Adrenal gland (tissue), 12 donors: Measurements from ENCODE around the gene BRME1. TPM values are rescaled to one million over a fixed set of nuclear protein-coding genes. Genes with fewer than 3 reads are reported as not detected.

ENCODE experiments used
- DNase-seq, 7 donors: peaks; one replicate each; pipeline ENCODE4 v3.0.0-alpha.2; 2019 to 2020
- H3K27ac ChIP-seq, 5 donors: fragments of 200-600 bp; sonication (generic) in 4 of 5; 1 replicate in 3 of 5; 2 replicates in 2 of 5; pipeline versions ENCODE4 v1.5.1 to v1.8.0; 2016 to 2020; ENCODE audit warnings: mild to moderate bottlenecking in 1 of 5
- H3K27me3 ChIP-seq: fragments of 200-600 bp; 2 replicates; pipeline ENCODE4 v1.8.0; 2021
- H3K36me3 ChIP-seq, 2 donors: fragments of 200-600 bp; replicated peaks in 1 of 2; 1 replicate in 1 of 2; 2 replicates in 1 of 2; pipeline versions ENCODE4 v1.5.1 to v1.8.0; 2018 to 2022
- H3K4me1 ChIP-seq, 2 donors: fragments of 200-600 bp; replicated peaks in 1 of 2; 1 replicate in 1 of 2; 2 replicates in 1 of 2; pipeline versions ENCODE4 v1.5.1 to v1.8.0; 2018 to 2021
- H3K4me3 ChIP-seq, 4 donors: fragments of 200-600 bp; sonication (generic) in 3 of 4; one replicate each; pipeline ENCODE4 v1.5.1; 2016 to 2018
- H3K9me3 ChIP-seq, 3 donors: fragments of 200-600 bp; sonication (generic) in 1 of 3; replicated peaks in 1 of 3; 1 replicate in 2 of 3; 2 replicates in 1 of 3; pipeline versions ENCODE4 v1.5.1 to v1.8.0; 2016 to 2021
- CTCF ChIP-seq, 6 experiments: fragments of 450-650 bp in 4 of 6; fragments of 200-600 bp in 2 of 6; sonication (generic) in 1 of 6; IDR thresholded peaks; 1 replicate in 5 of 6; 2 replicates in 1 of 6; pipeline versions ENCODE4 v1.5.1 to v1.8.0; 2016 to 2021; ENCODE audit warnings: antibody characterized with exemption in 6 of 6, mild to moderate bottlenecking in 2 of 6, moderate library complexity in 1 of 6
- POLR2A ChIP-seq, 2 donors: fragments of 450-650 bp; IDR thresholded peaks; one replicate each; pipeline ENCODE4 v1.6.1; 2017; ENCODE audit warnings: antibody characterized with exemption in 2 of 2, mild to moderate bottlenecking in 2 of 2, moderate library complexity in 1 of 2
- WGBS, 4 donors: extraction: QIAGEN DNeasy Blood & Tissue Kit in 2 of 4; methylation state at CpG; one replicate each; pipeline versions ENCODE4 v1.1.5 to v1.1.7; 2013 to 2017; 5-methylcytosine and 5-hydroxymethylcytosine counted together
- intact Hi-C, 2 donors: fragments of 100-400 bp; cut with DNase I; formaldehyde crosslinking; loops; one replicate each; pipeline versions ENCODE4 v1.14.1 to v1.15.0; 2022 to 2023
- polyA plus RNA-seq, 3 donors: library from polyadenylated mRNA; stranded (reverse); fragments of 200-250 nt in 2 of 3; fragments of 350-450 nt in 1 of 3; fragmentation: Illumina TruSeq in 1 of 3; extraction: RNeasy Lipid Tissue Mini Kit (QIAGEN cat#74804) in 1 of 3; gene quantifications; one replicate each; pipeline ENCODE4 v1.2.3, GENCODE V29; 2013 to 2014
- total RNA-seq, 9 donors: library from RNA; depleted of rRNA in 4 of 9; stranded (reverse); fragments of >200 nt in 4 of 9; fragments of 120-200 nt in 1 of 9; fragmentation: NEBNext Ultra II Directional in 1 of 9; extraction: Animal tissue kit (Norgen Biotek cat#: 25700) in 1 of 9; gene quantifications; one replicate each; pipeline versions ENCODE4 v1.1.0 to v1.2.4, GENCODE V29; 2013 to 2023
- donor health status: healthy with polysubstance abuse.
- donor health status: Bipolar disorder and iron deficiency.
- donor health status: DM: yes; HTN: yes; CAD: no.
- donor health status: DM: no; HTN: no; CAD: no.
- donor health status: DM: no; HTN: no; CAD: no.
- donor health status: DM: yes; HTN: yes; CAD: no.

BRME1 gene
- total and polyA plus RNA-seq, 12 donors, result 0.21 to 4.5 (median 1.4) TPM; not detected in 1

- WGBS, 4 donors, result 0 to 1% (median 0%) methylated on average over 2 to 63 of the region's 65 CpGs
- DNase-seq, result peak; percentile 99 to 100 (median 100)
- no peaks in the 10 kb centered on the region for H3K27me3 ChIP-seq
- peak within 1 kb of the TSS in 3 of 4 donors; percentile 42 to 89 (median 75) for H3K4me3 ChIP-seq
- H3K27ac ChIP-seq, result peak within 1 kb of the TSS in 4 of 5 donors; percentile 57 to 84 (median 69)
- H3K4me1 ChIP-seq, result peaks cover 10 to 13% of the 10 kb centered on the region in 2 donors
- intact Hi-C loops, result no loop called here
- H3K36me3 ChIP-seq, result peaks cover 0 to 28% of the 10 kb centered on the region in 2 donors
- H3K9me3 ChIP-seq, result no peaks in the 10 kb centered on the region
- TF ChIP-seq CTCF (IDR thresholded peaks at IDR 0.05) (peak in 1 of 6 experiments; percentile 7), POLR2A (IDR thresholded peaks at IDR 0.05) (peak in 1 of 2 donors; percentile 22)
These were observed 46.4 kb upstream of the BRME1 start, which contains the start of gene DCAF15 for GRCh38 chr19:13952154-13952930. DCAF15 (plus strand) TSS chr19:13952509; CDS start chr19:13952513, 4 bp downstream.

- TF ChIP-seq POLR2A (IDR thresholded peaks at IDR 0.05) (no peak), CTCF (IDR thresholded peaks at IDR 0.05) (no peak)
- 8 to 13% (median 10%) methylated on average over 18 to 20 of the region's 20 CpGs for WGBS, 4 donors
- H3K27me3 ChIP-seq, result no peaks in the 10 kb centered on the region
- intact Hi-C loops, result no loop called here
- H3K9me3 ChIP-seq, result no peaks in the 10 kb centered on the region
- no peak for DNase-seq
- H3K36me3 ChIP-seq, result peaks cover 0 to 23% of the 10 kb centered on the region in 2 donors
- peak overlapping the region in 1 of 4 donors; percentile 43 for H3K4me3 ChIP-seq
- H3K27ac ChIP-seq, result no peak overlapping the region
- peaks cover 10 to 13% of the 10 kb centered on the region in 2 donors for H3K4me1 ChIP-seq
These were observed 45.9 kb upstream of the BRME1 start for GRCh38 chr19:13951799-13952153.

- Histone ChIP-seq H3K4me1 (peaks cover 10 to 13% of the 10 kb centered on the region in 2 donors), H3K27me3 (no peaks in the 10 kb centered on the region), H3K36me3 (peaks cover 0 to 15% of the 10 kb centered on the region in 2 donors), H3K27ac (no peak overlapping the region), H3K4me3 (no peak overlapping the region), H3K9me3 (no peaks in the 10 kb centered on the region)
- TF ChIP-seq CTCF (IDR thresholded peaks at IDR 0.05), result no peak
- no peak for TF ChIP-seq POLR2A (IDR thresholded peaks at IDR 0.05)
- no peak for DNase-seq
- WGBS, 4 donors, result 71 to 90% (median 84%) methylated on average over 2 of the region's 2 CpGs
- intact Hi-C loops, result no loop called here
These were observed 45.1 kb upstream of the BRME1 start for GRCh38 chr19:13951043-13951442.

GRCh38 chr19:13946414-13946813 is 40.5 kb upstream of the BRME1 start:
- no peaks in the 10 kb centered on the region for H3K36me3 ChIP-seq
- 78 to 91% (median 83%) methylated on average over 4 of the region's 4 CpGs for WGBS, 4 donors
- no peaks in the 10 kb centered on the region for H3K27me3 ChIP-seq
- no peaks in the 10 kb centered on the region for H3K4me1 ChIP-seq
- H3K9me3 ChIP-seq, result no peaks in the 10 kb centered on the region
- no peak for DNase-seq
- intact Hi-C loops, result no loop called here
- H3K27ac ChIP-seq, result no peak overlapping the region
- H3K4me3 ChIP-seq, result no peak overlapping the region
- TF ChIP-seq POLR2A (IDR thresholded peaks at IDR 0.05), result no peak
- no peak for TF ChIP-seq CTCF (IDR thresholded peaks at IDR 0.05)
